Left hindlimb (tissue), 1 donor: Measurements from ENCODE around the gene RER1.
A peak's percentile ranks its signal among the peaks of the same experiment; 100 is the strongest.

Experiments used
- DNase-seq: peaks from one replicate; pipeline ENCODE4 v3.0.0-alpha.2; 2018

The RER1 gene

DNA sequence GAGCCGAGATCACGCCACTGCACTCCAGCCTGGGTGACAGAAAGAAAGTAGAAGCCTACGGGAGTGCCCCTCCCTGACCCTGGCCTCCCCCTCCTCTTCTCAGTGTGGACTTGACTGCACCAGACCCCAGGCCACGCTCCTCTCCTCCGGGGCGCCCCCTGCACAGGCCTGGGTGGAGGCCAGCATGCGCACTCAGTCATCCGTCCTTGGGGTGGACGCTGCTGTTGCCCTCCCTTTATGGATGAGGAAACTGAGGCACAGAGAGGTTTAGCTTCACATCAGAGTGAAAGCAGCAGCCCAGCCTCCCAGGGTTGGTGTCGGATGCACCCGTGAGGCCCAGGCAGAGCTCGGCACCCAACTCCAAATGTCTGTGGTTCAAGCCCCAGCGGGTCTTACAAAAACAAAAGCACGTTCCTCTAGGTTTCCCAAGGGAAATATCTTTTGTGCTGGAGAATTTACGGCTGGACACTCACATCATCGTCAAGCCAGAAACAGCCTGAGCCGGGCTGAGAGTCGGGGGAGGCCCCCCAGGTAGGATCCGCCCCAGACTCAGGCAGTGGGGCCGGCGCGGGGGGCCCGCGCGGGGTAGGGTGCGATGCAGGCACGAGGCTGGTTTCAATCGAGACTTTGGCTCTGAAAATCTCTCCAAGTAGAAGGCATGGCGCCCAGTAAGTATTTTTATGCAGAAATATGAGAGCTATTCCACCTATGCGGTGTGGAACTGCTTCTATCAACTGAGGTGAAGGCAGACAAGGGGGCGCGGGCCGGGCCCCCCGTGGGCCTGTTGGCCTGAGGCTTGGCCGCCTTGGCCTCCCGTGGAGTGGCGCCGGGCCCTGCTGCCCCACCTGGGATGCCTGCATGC is 36.9 kb upstream of the RER1 start:
- no peak for DNase-seq

DNA sequence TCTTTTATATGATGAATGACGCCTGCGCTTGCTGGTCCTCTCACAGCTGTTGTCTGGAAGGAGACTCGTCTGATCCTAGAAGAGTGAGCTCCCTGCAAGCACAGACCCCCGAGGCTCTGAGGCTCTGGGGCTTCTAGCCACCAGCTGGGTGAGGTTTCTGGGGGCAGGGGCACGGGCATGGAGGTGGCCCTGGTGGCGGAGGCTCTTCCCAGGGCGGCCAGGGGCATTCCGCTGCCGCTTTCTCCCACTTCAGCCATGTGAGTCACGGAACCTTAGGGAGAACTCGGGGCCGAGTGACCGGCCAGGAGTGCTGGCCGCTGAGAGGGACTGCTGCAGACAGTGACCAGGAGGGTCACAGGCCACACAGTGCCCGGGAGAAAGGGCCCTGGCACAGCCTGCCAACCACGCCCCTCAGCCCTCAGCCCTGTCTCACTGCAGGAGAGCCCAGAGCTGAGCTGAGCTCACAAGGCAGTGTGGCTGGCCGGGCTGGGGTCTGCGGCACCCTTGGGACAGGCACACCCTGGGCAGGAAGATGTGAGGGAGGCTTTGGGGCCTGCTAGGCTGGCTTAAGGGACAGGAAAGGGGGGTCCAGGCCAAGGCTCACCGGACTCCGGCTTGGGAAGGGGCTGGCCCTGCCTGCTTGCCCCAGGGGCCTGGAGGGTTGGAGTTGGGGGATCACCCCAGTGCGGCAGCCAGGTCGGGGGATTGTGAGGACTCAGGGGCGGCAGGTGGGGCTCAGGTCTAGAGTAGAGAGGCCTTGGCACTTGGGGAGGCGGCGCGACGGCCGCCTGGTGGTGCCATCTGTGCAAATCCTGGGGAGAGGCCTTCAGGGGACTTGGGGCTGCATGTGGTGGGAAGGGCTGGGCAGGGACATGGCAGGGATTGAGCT is 36.0 kb upstream of the RER1 start:
- DNase-seq, result peak; percentile 36

DNA sequence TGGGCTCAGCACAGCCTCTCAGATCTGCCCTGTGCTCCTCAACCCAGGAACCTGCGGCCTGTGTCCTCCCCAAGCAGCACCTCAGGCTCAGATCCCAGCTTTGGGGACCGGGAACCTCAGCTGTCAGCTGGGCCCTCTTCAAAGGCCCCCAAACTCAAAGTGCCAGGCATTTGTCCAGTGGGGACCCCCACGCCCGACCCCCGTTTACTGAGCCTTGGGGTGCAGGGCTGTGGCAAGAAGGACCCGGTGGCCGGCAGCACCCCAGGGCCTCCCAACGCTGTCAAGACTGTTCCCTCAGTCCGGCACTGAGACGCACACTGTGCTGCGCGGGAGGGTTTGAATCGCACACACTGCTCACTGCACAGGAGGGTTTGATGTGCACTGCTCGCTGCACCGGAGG is 35.2 kb upstream of the RER1 start:
- no peak for DNase-seq

DNA sequence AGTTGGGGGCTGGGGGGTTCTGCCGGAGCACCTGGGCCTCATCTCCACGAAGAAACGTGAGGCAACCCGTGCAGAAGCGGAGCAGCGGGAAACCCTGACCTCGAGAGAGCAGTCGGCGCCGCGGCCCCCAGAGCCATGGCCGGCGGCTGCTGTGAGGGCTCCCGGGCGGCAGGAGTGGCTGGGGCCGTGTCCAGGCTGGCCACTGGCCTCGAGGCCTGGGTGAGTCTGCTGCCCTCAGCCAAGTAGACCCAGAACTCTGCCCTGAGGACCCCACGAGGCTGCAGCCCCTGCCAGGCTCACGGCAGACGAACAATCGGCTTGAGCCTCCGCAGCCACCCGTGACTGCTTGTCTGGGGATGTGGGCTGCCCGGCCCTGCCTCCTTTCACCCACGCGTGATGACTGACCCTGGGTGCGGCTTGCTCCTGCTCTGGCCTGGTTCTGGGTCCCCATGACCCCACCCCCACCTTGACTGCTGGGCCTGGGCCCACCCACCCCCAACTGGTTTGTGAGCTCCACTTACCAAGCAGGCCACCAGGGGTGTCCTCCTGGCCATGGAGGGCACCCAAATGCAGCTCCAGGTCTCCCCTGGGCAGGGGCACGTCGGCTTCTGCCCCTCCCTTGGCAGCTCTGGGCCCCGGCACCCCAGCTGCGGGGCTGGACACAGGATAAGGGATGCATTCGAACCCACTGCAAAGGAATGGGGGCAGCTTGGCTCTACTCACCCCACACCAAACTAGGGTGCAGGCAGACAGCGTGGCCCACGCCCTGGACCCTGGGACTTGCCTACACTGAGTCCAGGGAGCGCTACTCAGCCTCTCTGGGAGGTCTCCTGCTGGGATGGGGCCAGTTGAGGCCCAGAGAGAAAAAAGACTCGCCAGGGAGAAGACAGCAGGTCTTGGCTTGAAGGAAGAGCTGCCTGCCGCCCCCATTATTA is 34.5 kb upstream of the RER1 start:
- DNase-seq, result no peak

DNA sequence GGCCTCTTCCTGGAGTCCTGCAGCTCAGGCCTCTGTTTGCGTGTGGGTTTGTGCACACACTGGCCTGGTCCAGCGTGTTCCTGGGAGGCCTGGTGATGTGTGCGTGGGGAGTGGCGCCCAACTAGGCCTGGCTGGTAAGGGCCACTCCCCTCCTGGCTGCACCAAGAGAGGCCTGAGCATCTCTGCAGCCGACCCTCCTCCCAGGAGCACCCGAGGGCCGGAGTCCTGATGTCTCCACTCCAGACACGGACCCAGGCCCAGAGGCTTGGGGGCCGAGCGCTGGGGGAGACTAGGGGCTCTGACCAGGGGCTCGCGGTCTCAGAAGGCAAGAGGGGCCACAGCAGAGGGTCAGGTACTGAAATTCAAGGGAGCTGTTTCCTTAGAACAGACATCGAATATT is 33.6 kb upstream of the RER1 start:
- no peak for DNase-seq

DNA sequence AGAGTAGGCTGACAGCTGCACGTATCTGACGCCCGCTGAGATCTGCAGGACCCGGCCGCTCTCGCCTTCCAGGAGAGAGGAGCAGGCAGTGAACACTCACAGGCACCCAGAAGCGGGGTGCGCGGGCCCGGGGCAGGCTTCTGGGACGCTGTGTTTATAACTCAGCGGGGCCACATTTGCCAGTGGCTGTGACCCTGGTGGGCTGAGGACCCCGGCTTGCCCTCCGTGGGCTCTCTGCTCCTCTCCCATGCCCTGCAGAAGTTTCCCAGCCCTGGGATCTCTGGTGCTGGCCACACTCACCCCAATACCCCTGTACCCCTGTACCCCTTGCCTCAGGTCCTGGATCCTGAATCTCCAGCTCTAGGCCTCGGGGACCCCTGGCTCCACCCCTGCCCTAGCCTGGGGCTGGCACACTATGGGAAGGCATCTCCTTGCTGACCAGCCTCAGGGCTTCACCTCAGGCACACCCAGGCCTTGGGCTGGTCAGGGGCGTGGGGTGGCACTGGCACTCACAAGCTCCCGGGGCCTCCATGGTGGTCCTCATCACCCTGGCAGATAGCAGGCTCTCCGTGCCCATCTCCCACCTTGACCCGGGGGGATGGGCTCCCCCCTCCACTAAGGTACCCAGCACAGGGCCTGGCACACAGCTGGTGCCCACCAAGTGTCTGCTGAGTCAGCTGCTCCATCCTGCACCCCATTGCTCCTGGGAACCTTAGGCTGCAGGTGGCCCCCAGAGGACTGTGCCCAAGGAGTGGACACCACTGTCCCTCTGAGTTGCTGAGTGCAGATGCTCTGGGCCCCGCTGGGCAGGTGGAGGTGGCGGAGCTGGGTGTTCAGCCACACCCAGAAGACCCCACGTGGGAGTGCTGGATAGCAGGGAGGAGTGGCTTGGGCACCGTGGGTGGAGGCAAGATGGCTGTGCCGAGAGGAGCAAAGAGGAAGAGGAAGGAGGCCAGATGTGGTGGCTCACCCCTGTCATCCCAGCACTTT is 32.7 kb upstream of the RER1 start:
- no peak for DNase-seq

DNA sequence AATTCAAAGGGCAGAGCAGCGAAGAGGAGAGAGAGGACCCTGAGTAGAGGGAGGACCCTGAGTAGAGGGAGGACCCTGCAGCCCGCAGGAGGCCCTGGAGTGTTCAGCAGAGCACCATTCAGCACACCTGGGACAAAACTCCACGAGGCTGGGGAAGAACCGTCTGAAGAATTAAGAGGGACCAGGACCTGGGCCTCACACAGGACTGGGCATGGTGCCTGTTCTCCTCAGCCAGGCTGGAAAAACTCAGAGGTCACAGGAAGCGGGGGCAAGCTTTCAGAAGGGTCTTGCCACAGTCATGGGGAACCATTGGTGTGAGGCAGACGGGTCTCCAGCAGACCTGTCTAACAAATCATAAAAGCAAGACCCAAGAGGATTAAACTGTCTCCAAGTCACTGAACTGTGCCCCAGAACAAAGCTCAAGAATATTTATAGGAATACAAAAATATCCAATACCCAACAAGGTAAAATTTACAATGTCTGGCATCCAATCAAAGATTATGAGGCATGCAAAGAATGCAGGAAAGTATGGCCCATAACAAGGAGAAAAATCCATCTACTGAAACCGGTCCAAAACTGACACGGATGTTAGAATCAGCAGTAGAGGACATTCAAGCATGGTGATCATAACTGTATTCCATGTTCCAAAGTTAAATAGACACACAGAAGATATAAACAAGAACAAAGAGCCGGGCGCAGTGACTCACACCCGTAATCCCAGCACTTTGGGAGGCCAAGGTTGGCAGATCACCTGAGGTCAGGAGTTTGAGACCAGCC is 30.9 kb upstream of the RER1 start:
- no peak for DNase-seq

DNA sequence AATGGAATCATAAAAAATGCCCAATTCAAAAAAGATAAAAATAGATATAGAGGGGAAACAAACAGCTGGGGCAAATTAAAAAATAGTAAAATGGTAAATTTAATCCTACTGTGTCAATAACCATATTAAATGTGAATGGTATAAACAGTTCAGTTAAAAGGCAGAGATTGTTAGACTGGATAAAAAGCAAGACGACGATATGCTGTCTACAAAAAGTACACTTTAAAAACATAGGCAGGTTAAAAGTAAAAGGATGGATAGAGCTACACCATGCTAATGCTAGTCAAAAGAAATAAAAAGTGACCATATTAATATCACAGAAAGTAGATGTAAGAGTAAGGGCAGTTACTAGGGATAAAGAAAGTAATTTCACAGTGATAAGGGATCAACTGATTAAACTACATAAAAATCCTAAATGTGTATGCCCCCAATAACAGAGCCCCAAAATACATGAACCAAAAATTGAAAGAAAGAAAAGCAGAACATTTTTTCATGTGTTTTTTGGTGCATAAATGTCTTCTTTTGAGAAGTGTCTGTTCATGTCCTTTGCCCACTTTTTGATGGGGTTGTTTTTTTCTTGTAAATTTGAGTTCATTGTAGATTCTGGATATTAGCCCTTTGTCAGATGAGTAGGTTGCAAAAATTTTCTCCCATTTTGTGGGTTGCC is 27.7 kb upstream of the RER1 start:
- no peak for DNase-seq

DNA sequence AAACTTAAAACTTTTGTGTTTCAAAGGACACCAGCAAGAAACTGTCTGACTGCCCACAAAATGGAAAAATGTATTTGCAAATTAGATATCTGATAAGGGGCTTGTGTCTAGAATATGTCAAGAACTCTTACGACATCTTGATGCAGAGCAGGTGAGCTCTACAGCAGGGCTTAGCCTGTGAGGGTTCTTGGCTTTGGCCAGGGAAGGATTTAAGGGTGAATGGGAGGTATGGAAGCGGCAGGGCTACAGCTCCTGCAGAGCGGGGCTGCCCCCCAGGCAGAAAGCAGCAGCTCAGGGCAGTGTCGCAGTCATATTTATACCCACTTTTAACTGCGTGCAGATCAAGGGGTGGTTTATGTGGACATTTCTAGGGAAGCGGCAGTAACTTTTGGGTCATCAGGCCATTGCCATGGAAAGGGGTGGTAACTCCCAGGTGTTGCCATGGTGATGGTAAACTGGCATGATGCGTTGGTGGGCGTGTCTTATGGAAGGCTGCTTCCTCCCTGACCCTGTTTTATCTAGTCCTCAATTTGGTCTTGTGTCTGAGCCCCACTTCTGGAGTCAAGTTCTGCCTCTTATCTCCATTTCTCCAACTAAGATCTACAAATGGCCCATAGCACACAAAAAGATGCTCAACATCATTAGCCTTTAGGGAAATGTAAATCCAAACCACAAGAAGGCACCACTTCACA is 23.4 kb upstream of the RER1 start:
- no peak for DNase-seq

DNA sequence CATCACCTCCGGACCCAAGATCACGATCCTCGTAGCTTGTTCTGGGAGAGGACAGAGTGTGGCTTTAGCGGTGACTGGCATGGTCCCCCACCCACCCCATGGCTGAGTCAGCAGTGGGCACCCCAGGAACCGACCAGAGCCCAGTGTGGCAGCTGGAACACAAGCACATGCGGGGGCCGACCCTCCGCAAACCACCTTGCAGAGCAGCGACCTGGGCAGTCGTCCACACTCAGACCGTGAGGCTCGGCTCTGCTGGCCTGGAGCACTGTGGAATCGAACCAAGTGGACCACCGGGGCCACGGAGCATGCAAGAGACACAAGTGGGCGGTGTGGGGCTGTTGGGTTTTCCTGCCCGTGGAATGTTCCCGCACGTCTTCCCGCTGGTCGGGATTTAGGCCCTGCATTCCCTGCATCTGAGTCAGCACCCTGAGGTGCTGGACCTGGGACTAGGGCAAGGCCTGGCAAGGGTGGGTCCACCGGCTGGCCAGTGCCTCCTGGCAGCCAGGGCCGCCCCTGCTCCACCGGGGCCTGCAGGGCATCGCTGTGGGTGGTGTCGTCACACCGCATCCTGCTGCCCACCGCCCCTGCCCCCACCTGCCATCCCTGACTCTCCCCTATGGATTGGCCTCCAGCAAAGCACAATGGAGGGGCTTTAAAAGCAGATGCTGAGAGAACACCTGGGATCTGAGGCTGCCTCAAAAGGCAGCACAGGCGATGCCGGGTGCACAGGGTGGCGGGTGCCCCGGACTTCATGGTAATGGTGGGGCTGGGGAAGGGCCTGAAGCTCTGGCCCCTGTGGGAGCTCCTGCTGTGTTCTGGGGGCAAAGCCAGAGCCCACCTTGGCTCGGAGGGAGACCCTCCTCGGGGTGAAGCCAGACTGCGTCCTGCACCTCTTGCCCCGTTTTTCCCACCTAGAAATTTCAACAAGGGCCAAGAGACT is 18.8 kb upstream of the RER1 start:
- no peak for DNase-seq

DNA sequence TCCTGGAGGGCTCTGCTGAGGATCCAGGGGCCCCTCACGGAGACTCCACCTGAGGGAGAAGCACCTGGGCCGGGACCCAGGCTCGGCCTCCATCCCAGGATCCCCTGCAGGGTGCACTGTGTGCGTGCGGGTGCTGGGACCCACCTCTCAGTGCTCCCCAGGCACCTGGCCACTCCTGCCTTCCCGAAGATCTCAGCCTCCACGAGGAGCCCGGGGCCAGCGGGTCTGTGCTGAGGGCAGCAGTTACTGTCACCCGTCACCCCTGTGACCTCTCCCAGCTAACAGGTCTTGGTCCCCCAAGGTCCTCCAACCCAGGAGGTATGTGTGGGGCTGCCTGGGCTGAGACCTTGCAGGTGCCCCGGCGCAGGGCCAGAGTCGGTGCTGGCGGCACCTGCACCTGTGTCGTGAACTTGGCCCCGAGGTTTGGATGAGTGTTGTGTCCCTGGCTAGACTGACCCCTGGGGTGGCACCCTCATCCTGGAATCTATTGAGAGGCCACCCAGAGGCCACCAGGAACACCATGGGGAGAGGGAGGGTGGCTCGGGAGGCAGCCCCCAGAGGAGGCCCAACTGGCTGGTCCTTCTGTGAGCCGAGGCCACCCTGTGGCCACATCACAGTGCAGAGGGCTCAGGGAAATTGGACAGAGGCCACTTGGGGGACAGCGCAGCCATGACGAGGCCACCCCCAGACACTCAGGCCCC is 17.9 kb upstream of the RER1 start:
- DNase-seq, result no peak

DNA sequence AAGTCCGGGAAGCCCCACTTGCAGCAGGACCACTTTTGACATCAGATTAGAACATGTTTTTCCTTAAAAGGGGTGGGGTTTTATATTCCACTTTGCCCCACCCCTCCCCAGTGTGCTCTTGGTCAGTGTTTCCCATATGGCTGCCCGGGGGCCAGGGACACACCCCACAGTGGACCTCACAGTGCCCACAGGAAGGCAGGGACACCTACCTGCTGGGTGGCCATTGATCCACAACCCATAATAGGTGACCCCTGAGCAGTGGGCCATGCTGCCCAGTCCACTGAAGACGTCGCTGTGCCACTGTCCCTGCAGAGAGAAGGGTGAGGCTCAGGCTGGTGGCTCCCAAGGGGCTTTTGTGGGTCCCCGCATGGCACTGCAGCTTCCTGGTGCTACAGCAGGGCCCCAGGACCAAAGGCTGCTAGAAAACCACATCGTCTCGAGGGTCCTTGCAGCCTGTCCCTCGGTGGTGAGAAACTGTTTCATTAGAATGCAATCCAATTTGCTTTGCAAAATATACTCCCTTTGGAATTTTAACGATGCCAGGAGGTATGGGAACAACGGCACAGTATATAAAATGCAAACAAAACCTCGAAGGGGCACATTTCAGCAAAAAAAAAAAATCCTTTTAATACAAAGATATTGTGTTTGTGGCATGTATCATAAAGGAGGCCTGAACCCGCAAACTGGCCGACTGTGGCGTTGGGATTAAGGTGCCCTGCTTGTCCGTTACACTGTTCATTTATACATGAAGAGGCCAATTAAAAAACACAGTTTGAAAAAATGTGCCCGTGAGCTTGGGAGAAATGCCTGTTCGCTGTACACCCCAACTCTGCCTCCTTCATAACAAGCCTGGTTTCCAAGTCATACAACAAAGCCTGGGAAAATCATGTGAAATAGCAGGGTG is 17.1 kb upstream of the RER1 start:
- DNase-seq, result no peak

DNA sequence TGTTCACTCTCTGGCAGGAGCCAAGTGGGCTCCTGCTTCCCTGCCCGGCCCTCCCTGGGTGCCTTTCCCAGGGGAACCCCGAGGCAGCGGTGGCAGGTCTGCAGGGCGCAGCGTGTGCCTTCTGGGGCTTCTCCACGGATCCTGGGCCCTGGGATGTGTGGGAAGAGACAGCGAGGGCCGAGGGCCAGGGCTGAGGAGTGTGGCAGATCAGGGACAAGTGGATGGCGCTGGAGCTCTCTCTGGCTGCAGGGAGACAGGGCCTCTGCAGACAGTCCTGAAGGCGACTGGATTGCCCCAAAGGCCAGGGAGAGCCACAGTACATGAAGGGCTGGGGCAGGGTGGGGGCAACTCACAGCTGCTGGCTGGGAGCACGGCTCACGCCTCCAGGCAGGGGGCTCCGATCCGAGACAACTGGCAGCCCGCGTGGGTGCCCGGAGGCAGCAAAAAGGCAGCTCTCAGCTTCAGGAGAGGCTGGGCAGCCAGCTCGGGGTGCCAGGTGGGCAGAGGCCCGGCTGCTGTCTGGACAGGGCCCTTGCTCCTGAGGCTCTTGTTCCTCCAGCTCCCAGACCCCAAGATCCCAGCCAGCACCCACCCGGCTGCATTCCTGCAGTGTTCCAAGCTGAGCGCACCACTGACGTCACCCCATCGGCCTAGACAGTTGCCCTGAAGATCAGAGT is 16.3 kb upstream of the RER1 start:
- no peak for DNase-seq

DNA sequence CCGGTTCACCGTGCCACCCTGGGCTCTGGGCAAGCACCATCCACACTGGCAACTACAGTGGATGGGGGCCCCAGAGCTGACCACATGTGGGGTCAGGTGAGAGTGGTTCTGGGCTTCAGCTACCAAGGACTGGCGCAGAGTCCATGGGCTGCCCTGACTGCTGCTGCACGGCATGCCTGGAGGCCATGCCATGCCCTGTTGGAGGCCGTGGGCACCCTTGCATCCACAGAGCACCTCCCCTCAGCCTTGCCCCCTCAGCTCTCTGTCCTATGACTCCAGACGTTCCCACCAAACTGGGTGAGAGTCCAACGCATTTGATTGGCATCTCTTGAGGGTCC is 15.7 kb upstream of the RER1 start:
- no peak for DNase-seq

DNA sequence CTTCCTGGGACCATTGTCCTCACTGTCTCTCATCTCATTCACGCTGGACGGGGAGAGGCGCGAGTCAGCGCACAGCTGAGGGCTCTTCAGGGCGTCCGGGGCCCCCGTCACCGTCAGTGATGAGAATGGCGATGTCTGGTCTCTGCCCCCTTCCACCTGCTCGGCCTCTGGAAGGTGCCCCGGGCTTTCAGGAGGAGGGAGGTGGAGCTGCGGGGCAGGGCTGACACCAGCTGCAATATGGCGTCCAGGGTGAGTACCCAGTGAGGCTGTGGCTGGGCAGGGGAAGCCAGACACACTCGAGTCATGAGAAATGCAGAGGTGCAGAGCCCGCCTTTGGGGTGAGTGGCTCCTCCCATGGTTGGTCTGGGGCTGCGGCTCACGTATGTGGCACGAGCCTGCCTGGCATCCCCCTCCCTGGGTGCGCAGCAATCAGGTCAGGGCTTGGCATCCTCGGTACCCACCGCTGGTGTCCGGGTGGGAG is 15.3 kb upstream of the RER1 start:
- no peak for DNase-seq
